Neural cell (in vitro differentiated cells): ENCODE results near the gene MICAL2. TPM values are rescaled to one million over a fixed set of nuclear protein-coding genes. Genes with fewer than 3 reads are reported as not detected.

Experiments
- H2AFZ ChIP-seq: fragments of 200-600, 300-800 bp; sonication (generic), shearing (Covaris generic); 2 replicates; pipeline ENCODE4 v1.6.0; 2014; ENCODE audit warnings: low read depth, mild to moderate bottlenecking, antibody characterized with exemption, low read length, moderate library complexity
- H3F3A ChIP-seq: fragments of 200-600 bp; shearing (Covaris generic); 2 replicates; pipeline ENCODE4 v1.6.1; 2016; ENCODE audit warnings: mild to moderate bottlenecking, moderate library complexity, mixed read lengths, antibody characterized with exemption, low read length; ENCODE audit not compliant: insufficient read depth, poor library complexity, severe bottlenecking
- H3K27ac ChIP-seq: fragments of 200-600, 300-800 bp; sonication (generic), shearing (Covaris generic); 2 replicates; pipeline ENCODE4 v1.5.1; 2014; ENCODE audit warnings: mild to moderate bottlenecking, low read length, moderate library complexity
- H3K27me3 ChIP-seq: fragments of 300-800, 200-600 bp; sonication (generic), shearing (Covaris generic); 2 replicates; pipeline ENCODE4 v1.6.0; 2014; ENCODE audit warnings: mild to moderate bottlenecking, low read depth, low read length, moderate library complexity; ENCODE audit not compliant: insufficient read depth
- H3K36me3 ChIP-seq: fragments of 300-800, 200-600 bp; sonication (generic), shearing (Covaris generic); 2 replicates; pipeline ENCODE4 v1.5.1; 2014; ENCODE audit warnings: mild to moderate bottlenecking, antibody characterized with exemption, low read length, moderate library complexity; ENCODE audit not compliant: insufficient read depth
- H3K4me2 ChIP-seq: fragments of 300-800, 200-600 bp; sonication (generic), shearing (Covaris generic); 2 replicates; pipeline ENCODE4 v1.6.0; 2014; ENCODE audit warnings: mild to moderate bottlenecking, low read length
- H3K4me3 ChIP-seq: fragments of 300-800, 200-600 bp; sonication (generic), shearing (Covaris generic); 2 replicates; pipeline ENCODE4 v1.5.1; 2014; ENCODE audit warnings: mild to moderate bottlenecking, low read length, moderate library complexity
- H3K79me2 ChIP-seq: fragments of 200-600 bp; shearing (Covaris generic); replicated peaks from 2 replicates; pipeline ENCODE4 v1.6.0; 2014; ENCODE audit warnings: mild to moderate bottlenecking, low read length, moderate library complexity; ENCODE audit not compliant: insufficient read depth
- H3K9ac ChIP-seq: fragments of 300-800, 200-600 bp; sonication (generic), shearing (Covaris generic); 2 replicates; pipeline ENCODE4 v1.6.1; 2016; ENCODE audit warnings: mild to moderate bottlenecking, low read length, mixed read lengths
- H3K9me2 ChIP-seq: fragments of 200-600 bp; shearing (Covaris generic); 2 replicates; pipeline ENCODE4 v1.6.1; 2016; ENCODE audit warnings: mild to moderate bottlenecking, low read length, mixed read lengths; ENCODE audit not compliant: insufficient read depth
- H3K9me3 ChIP-seq: fragments of 200-600, 300-800 bp; sonication (generic), shearing (Covaris generic); 2 replicates; pipeline ENCODE4 v1.6.1; 2016; ENCODE audit warnings: mild to moderate bottlenecking, mixed run types, low read length, moderate library complexity, mixed read lengths
- H4K20me1 ChIP-seq: fragments of 200-600 bp; shearing (Covaris generic); 2 replicates; pipeline ENCODE4 v1.6.1; 2016; ENCODE audit warnings: mild to moderate bottlenecking, mixed run types; ENCODE audit not compliant: insufficient read depth
- CTCF ChIP-seq: fragments of 450-650 bp; IDR thresholded peaks from 2 replicates; pipeline ENCODE4 v1.5.1; 2014; ENCODE audit warnings: antibody characterized with exemption, mild to moderate bottlenecking, moderate library complexity; ENCODE audit not compliant: poor library complexity, severe bottlenecking
- EP300 ChIP-seq: fragments of 450-650 bp; conservative IDR thresholded peaks from 2 replicates; pipeline ENCODE4 v1.6.1; 2014; ENCODE audit warnings: antibody characterized with exemption, mild to moderate bottlenecking, moderate library complexity; ENCODE audit not compliant: poor library complexity, severe bottlenecking
- EZH2 ChIP-seq: fragments of 200-600, 300-800 bp; shearing (Covaris generic), sonication (generic); IDR thresholded peaks from 2 replicates; pipeline ENCODE4 v1.6.1; 2014; ENCODE audit warnings: antibody characterized with exemption, low read length, borderline replicate concordance, mild to moderate bottlenecking; ENCODE audit not compliant: insufficient read depth, poor library complexity, severe bottlenecking
- MXI1 ChIP-seq: fragments of 450-650 bp; conservative IDR thresholded peaks from 2 replicates; pipeline ENCODE4 v1.6.1; 2014; ENCODE audit warnings: antibody characterized with exemption, mild to moderate bottlenecking; ENCODE audit not compliant: poor library complexity, severe bottlenecking
- POLR2AphosphoS5 ChIP-seq: IDR thresholded peaks from 2 replicates; pipeline ENCODE4 v1.6.1; 2012
- RAD21 ChIP-seq: fragments of 450-650 bp; conservative IDR thresholded peaks from 2 replicates; pipeline ENCODE4 v1.6.1; 2014; ENCODE audit warnings: antibody characterized with exemption, mild to moderate bottlenecking, moderate library complexity
- SMC3 ChIP-seq: fragments of 450-650 bp; conservative IDR thresholded peaks from 2 replicates; pipeline ENCODE4 v1.6.1; 2014; ENCODE audit warnings: antibody characterized with exemption, mild to moderate bottlenecking, moderate library complexity; ENCODE audit not compliant: poor library complexity
- TAF1 ChIP-seq: IDR thresholded peaks from 2 replicates; pipeline ENCODE4 v1.6.1; 2012; ENCODE audit warnings: low read depth
- polyA plus RNA-seq: library from polyadenylated mRNA; depleted of rRNA; stranded (reverse); fragments of >200 nt; gene quantifications from 2 replicates; pipeline ENCODE4 v1.2.3, GENCODE V29; 2014
- TF ChIP-seq, protein P1 (sequence below): IDR thresholded peaks from 2 replicates; pipeline ENCODE4 v1.6.1; 2012; ENCODE audit warnings: borderline replicate concordance

Gene MICAL2
- polyA plus RNA-seq, 1 donor from 2014 or later: 2.2 TPM

- H3F3A ChIP-seq: no peaks in the 10 kb centered on the region
- no peak overlapping the region for H3K4me3 ChIP-seq
These were observed 137.9 kb downstream of the MICAL2 start for GRCh38 chr11:12248330-12248729.

GRCh38 chr11:12249590-12250260 is 139.3 kb downstream of the MICAL2 start:
- H2AFZ ChIP-seq: no peak overlapping the region
- H3K79me2 ChIP-seq: no peaks in the 10 kb centered on the region
- no peaks in the 10 kb centered on the region for H3K9me2 ChIP-seq
- no peaks in the 10 kb centered on the region for H3K27me3 ChIP-seq
- no peak overlapping the region for H3K4me3 ChIP-seq
- no peaks in the 10 kb centered on the region for H3K36me3 ChIP-seq
- no peaks in the 10 kb centered on the region for H3F3A ChIP-seq
- no peaks in the 10 kb centered on the region for H4K20me1 ChIP-seq
- no peak overlapping the region for H3K9ac ChIP-seq
- no peak overlapping the region for H3K27ac ChIP-seq
- H3K9me3 ChIP-seq: no peaks in the 10 kb centered on the region
- no peak overlapping the region for H3K4me2 ChIP-seq
- TF ChIP-seq RAD21 (no peak), SMC3 (no peak), EZH2 (no peak), TAF1 (no peak), CTCF (no peak), MXI1 (no peak)
- TF ChIP-seq, protein P1, sequence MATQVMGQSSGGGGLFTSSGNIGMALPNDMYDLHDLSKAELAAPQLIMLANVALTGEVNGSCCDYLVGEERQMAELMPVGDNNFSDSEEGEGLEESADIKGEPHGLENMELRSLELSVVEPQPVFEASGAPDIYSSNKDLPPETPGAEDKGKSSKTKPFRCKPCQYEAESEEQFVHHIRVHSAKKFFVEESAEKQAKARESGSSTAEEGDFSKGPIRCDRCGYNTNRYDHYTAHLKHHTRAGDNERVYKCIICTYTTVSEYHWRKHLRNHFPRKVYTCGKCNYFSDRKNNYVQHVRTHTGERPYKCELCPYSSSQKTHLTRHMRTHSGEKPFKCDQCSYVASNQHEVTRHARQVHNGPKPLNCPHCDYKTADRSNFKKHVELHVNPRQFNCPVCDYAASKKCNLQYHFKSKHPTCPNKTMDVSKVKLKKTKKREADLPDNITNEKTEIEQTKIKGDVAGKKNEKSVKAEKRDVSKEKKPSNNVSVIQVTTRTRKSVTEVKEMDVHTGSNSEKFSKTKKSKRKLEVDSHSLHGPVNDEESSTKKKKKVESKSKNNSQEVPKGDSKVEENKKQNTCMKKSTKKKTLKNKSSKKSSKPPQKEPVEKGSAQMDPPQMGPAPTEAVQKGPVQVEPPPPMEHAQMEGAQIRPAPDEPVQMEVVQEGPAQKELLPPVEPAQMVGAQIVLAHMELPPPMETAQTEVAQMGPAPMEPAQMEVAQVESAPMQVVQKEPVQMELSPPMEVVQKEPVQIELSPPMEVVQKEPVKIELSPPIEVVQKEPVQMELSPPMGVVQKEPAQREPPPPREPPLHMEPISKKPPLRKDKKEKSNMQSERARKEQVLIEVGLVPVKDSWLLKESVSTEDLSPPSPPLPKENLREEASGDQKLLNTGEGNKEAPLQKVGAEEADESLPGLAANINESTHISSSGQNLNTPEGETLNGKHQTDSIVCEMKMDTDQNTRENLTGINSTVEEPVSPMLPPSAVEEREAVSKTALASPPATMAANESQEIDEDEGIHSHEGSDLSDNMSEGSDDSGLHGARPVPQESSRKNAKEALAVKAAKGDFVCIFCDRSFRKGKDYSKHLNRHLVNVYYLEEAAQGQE: no peak

More at GRCh38 chr11:12248330-12248729, 137.9 kb downstream of the MICAL2 start:
- Histone ChIP-seq H3K36me3 (no peaks in the 10 kb centered on the region), H3K27ac (no peak overlapping the region), H3K9ac (no peak overlapping the region), H4K20me1 (no peaks in the 10 kb centered on the region), H3K9me2 (no peaks in the 10 kb centered on the region), H3K9me3 (no peaks in the 10 kb centered on the region), H3K79me2 (no peaks in the 10 kb centered on the region), H3K27me3 (no peaks in the 10 kb centered on the region), H3K4me2 (no peak overlapping the region), H2AFZ (no peak overlapping the region)
- TF ChIP-seq SMC3 (no peak), EZH2 (no peak), RAD21 (no peak), MXI1 (no peak), EP300 (no peak), CTCF (no peak), POLR2AphosphoS5 (no peak), TAF1 (no peak)
- TF ChIP-seq, protein P1: no peak
